Measurements from ENCODE around the gene SDK1.

Gene SDK1

GRCh38 chr7:4037877-4038276 lies 736.8 kb downstream of the SDK1 start:
- DNase-seq = no peak

GRCh38 chr7:4040109-4040928 lies 739.3 kb downstream of the SDK1 start:
- no peak for DNase-seq

GRCh38 chr7:4042402-4043045 lies 741.5 kb downstream of the SDK1 start:
- no peak for DNase-seq

- no peak for DNase-seq
These were observed 742.9 kb downstream of the SDK1 start for GRCh38 chr7:4043988-4044387.

- no peak for DNase-seq
These were observed 744.4 kb downstream of the SDK1 start for GRCh38 chr7:4045450-4045849.

GRCh38 chr7:4045975-4046374 lies 744.9 kb downstream of the SDK1 start:
- no peak for DNase-seq

- no peak for DNase-seq
These were observed 747.3 kb downstream of the SDK1 start for GRCh38 chr7:4048336-4048735.

- no peak for DNase-seq
These were observed 748.1 kb downstream of the SDK1 start for GRCh38 chr7:4049202-4049601.

GRCh38 chr7:4050126-4050660 lies 749.1 kb downstream of the SDK1 start:
- no peak for DNase-seq

GRCh38 chr7:4051696-4052095 lies 750.6 kb downstream of the SDK1 start:
- no peak for DNase-seq

- no peak for DNase-seq
These were observed 751.1 kb downstream of the SDK1 start for GRCh38 chr7:4052130-4052529.

- no peak for DNase-seq
These were observed 753.1 kb downstream of the SDK1 start for GRCh38 chr7:4054158-4054557.

GRCh38 chr7:4056552-4057288 lies 755.7 kb downstream of the SDK1 start:
- DNase-seq = no peak

- DNase-seq = no peak
These were observed 756.2 kb downstream of the SDK1 start for GRCh38 chr7:4057289-4057616.

GRCh38 chr7:4058158-4058557 lies 757.1 kb downstream of the SDK1 start:
- DNase-seq = no peak

- no peak for DNase-seq
These were observed 764.1 kb downstream of the SDK1 start for GRCh38 chr7:4065190-4065589.

GRCh38 chr7:4066206-4066605 lies 765.2 kb downstream of the SDK1 start:
- no peak for DNase-seq

- DNase-seq = no peak
These were observed 765.8 kb downstream of the SDK1 start for GRCh38 chr7:4066626-4067475.

GRCh38 chr7:4067476-4067760 lies 766.4 kb downstream of the SDK1 start:
- DNase-seq = no peak

GRCh38 chr7:4067874-4068273 lies 766.8 kb downstream of the SDK1 start:
- DNase-seq = no peak

- DNase-seq = no peak
These were observed 767.2 kb downstream of the SDK1 start for GRCh38 chr7:4068286-4068685.

- no peak for DNase-seq
These were observed 768.4 kb downstream of the SDK1 start for GRCh38 chr7:4069268-4070095.
